ENCODE results near the gene MED12L.
A peak's percentile ranks its signal among the peaks of the same experiment; 100 is the strongest.
"Not testable (repeated sequence)": the region's sequence is repeated elsewhere in the genome, so short reads cannot be mapped to it uniquely, and the experiment has no call there.

Gene MED12L

DNA sequence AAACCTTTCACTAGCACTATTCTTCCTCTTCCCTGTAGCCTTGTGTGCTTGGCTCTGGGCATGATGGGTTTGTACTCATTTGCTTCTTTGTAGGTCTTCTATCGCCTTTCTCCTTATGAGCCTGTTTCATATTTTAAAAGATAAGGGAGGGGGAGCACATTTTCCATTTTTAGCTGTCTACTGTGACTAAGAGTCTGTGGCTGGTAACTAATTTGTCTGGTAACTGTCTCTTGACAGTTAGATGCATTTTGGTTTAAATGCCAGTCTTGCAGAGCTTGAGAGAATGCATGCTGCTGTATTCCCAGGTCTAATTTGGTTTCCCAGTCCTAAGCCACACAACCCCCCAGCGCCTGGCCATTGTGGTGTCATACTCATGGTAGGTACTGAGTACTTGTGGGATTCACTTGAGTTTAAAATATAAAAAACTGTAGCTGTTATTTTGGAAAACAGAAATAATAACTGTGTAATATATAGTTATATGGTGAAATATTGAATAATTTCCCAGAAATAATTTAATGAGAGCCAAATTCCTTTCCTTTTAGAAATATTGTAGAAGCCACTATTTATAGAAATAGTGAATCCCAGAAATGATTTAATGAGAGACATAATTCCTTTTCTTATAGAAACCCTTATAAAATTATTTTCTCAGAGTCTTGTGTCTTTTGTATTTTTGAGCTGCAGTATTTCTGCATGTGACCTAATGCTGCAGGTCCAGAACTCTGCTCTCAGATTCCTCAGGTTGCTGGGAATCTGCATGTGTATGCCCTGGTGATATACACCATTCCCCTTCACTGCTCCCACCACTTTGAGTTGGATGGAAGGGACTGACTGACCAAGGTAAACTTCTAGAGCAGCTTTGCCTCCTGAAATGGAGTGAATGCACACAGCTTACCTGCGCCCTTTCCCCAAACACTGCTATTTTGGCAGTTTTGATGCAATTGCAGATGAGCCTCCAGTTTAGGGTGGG, 131.5 kb downstream of the MED12L start:
- no peak for TF ChIP-seq JUND (IDR thresholded peaks at IDR 0.05; ENCODE audit: low read depth)
- DNase-seq (ENCODE audit: low read depth in 1 of 2, low spot score in 1 of 2): no peak
- in situ Hi-C loops (cut with HindIII; ENCODE audit: low pct_unique_long_range_greater_than_20kb, low sequenced_read_pairs): no loop called here

DNA sequence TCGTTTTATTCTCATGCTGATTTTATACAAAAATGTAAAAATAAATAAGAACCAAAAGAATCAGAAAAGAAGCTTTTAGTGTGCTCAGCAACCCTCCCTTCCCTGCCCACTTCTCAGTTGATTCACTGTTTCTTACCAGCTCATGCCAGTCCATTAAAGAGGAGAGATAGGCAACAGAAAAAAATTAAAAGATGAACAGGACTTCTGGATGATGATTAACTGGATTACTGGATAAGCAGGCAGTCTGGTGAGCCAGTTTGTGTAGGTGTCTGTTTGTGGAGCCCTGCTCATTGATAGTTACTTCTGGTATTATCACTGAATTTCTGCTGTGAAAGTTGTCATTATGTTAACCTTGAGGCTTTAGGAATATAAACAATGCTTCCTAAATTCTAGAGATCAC, 132.7 kb downstream of the MED12L start:
- TF ChIP-seq JUND (IDR thresholded peaks at IDR 0.05; ENCODE audit: low read depth): no peak
- in situ Hi-C loops (cut with HindIII; ENCODE audit: low pct_unique_long_range_greater_than_20kb, low sequenced_read_pairs): no loop called here
- DNase-seq (ENCODE audit: low read depth in 1 of 2, low spot score in 1 of 2): no peak

DNA sequence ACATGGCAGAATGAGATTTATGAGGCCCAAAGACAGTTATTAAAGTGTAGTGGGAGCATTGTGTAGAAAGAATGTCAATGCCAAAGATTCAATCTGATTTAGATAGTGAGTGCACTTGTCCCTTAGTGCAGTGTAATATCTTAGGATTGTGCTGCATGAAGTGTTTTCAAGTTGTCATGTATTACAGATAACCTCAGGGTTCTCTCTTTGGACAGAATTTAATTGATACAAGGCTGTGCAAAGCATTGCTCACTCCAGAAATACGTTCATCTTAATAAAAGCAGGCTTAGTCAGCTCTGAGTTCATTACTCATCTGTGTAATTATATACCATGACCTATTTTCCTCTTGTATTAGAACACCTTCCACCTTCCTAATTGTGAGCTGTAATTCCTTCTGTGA, 133.6 kb downstream of the MED12L start:
- TF ChIP-seq JUND (IDR thresholded peaks at IDR 0.05; ENCODE audit: low read depth): no peak
- in situ Hi-C loops (cut with HindIII; ENCODE audit: low pct_unique_long_range_greater_than_20kb, low sequenced_read_pairs): no loop called here
- DNase-seq (ENCODE audit: low read depth in 1 of 2, low spot score in 1 of 2): no peak

DNA sequence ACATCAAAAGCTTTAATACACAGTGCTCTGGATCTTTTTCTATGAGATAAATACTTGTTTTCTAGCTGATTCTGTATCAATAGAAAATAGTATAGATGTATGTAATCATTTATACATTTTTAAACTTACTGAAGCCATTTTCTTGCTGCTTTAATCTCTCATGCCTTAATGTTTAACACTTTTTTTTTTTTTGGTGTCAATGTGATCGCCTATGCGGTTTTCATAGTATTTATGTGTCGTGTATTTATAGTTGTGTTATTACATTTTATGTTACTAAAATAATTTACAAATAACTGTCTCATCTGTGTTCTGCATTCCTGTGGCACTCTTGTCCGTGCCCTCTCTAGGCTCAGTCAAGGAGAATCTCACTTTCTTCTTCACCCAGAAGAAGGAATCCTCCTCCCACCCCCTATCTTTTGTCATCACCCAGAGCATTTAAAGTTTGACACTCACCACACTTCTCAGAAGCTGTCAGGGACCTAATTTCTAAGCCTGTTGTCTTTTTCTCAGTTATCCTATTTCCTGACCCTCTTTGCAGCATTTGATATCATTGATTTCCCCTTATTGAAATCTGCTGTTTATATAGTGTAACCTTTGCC, 138.9 kb downstream of the MED12L start:
- in situ Hi-C loops (cut with HindIII; ENCODE audit: low pct_unique_long_range_greater_than_20kb, low sequenced_read_pairs): no loop called here
- TF ChIP-seq JUND (IDR thresholded peaks at IDR 0.05; ENCODE audit: low read depth): no peak
- no peak for DNase-seq (ENCODE audit: low read depth in 1 of 2, low spot score in 1 of 2)

DNA sequence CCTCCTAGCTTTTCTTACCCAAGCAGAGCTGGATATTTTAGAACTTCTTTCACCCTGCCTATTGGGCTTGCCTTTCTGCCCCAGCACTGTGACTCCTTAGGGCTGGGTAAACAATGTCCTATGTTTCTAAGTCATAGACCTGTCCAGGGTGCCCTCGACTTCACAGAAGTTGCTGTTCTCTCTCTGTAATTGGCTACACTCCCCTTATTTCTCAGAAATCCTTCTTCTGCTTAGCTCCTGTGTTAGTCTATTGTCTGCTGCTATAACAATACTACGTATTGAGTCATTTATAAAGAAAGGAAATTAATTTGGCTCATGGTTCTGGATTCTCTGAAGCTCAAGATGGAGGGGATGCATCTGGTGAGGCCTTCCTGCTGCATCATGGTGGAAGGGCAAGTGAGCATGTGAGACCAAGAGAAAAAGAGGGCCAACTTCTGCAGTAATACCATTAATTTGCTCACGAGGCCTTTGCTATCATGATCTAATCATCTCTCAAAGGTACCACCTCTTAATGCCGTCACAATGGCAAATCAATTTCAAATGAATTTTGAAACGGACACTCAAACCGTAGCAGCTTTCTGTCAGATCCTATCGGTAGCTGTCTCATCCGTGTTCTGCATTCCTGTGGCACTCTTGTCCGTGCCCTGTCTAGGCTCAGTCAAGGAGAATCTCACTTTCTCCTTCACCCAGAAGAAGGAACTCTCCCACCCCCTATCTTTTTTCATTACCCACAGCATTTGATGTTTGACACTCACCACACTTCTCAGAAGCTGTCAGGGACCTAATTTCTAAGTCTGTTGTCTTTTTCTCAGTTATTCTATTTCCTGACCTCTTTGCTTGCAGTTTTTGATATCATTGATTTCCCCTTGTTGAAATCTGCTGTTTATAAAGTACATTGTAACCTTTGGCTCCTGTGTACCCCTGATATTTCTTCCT, 139.8 kb downstream of the MED12L start:
- no peak for DNase-seq (ENCODE audit: low read depth in 1 of 2, low spot score in 1 of 2)
- TF ChIP-seq JUND (IDR thresholded peaks at IDR 0.05; ENCODE audit: low read depth): no peak
- in situ Hi-C loops (cut with HindIII; ENCODE audit: low pct_unique_long_range_greater_than_20kb, low sequenced_read_pairs): no loop called here

DNA sequence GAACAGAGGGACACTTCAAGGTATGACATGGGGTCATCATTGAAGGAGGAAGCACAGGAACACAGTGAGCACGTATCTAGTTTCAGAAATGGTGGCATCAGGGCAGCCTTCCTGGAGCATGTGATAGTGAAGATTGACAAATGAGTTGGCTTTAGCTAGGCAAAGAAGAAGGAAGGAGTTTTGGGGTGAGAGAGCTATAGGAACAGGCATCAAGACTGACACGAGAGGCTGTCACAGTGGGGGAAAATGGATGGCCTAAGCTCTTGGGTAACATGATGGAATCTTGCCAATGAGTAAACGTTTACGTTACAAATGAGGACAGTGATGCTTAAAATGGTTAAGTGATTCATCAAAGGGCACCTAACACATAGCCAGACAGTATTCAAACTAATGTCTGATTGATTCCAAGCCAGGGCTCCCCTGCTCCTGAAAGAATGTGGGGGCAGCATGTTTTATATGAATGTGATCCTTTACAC, 140.7 kb downstream of the MED12L start:
- in situ Hi-C loops (cut with HindIII; ENCODE audit: low pct_unique_long_range_greater_than_20kb, low sequenced_read_pairs): no loop called here
- peak in 1 of 2 experiments; percentile 54 for DNase-seq (ENCODE audit: low read depth in 1 of 2, low spot score in 1 of 2)
- no peak for TF ChIP-seq JUND (IDR thresholded peaks at IDR 0.05; ENCODE audit: low read depth)

DNA sequence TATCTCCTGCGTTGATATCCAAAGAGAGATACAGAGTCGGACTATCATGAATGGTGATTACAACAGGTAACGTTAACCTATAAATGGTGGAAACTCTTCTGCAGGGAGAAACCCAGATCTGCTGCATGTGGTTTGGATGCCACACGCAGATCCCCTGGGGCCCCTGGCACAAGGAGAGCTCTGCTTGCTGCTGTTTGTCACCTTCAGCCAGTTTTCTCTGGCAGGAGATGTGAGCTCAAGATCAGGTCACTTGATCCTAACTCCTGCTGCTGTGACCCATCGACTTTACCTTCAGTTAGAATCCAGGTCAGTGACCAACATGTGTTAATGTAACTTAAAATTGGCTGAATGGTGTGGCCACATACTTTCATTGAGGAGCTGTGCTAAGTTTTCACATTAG, 141.4 kb downstream of the MED12L start:
- no peak for TF ChIP-seq JUND (IDR thresholded peaks at IDR 0.05; ENCODE audit: low read depth)
- no peak for DNase-seq (ENCODE audit: low read depth in 1 of 2, low spot score in 1 of 2)
- in situ Hi-C loops (cut with HindIII; ENCODE audit: low pct_unique_long_range_greater_than_20kb, low sequenced_read_pairs): no loop called here

DNA sequence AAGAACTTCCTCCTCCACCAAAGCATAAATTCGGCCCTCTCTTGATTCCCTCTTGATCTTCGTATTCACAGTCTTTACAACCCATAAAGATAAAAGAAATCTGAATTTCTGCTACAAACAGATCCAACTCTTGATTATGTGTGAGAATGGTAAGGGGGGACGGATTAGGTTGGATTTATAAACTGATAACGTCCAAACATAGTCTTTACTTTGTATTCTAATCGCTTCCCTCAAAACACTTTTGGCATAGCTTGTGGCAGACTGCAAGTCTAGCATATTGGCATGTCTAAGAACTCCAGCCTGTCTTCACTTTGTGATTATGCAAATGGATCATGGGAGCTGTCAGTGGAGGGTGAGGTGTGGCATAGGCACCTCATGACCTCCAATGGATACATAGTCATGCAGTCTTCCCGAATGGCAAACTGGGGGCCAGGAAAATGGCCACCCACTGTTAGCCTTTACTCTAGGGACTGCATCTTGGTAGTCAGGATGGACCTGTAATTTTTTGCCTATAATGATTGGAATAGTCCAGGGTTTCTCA, 141.9 kb downstream of the MED12L start:
- in situ Hi-C loops (cut with HindIII; ENCODE audit: low pct_unique_long_range_greater_than_20kb, low sequenced_read_pairs): no loop called here
- DNase-seq (ENCODE audit: low read depth in 1 of 2, low spot score in 1 of 2): no peak
- TF ChIP-seq JUND (IDR thresholded peaks at IDR 0.05; ENCODE audit: low read depth): no peak

DNA sequence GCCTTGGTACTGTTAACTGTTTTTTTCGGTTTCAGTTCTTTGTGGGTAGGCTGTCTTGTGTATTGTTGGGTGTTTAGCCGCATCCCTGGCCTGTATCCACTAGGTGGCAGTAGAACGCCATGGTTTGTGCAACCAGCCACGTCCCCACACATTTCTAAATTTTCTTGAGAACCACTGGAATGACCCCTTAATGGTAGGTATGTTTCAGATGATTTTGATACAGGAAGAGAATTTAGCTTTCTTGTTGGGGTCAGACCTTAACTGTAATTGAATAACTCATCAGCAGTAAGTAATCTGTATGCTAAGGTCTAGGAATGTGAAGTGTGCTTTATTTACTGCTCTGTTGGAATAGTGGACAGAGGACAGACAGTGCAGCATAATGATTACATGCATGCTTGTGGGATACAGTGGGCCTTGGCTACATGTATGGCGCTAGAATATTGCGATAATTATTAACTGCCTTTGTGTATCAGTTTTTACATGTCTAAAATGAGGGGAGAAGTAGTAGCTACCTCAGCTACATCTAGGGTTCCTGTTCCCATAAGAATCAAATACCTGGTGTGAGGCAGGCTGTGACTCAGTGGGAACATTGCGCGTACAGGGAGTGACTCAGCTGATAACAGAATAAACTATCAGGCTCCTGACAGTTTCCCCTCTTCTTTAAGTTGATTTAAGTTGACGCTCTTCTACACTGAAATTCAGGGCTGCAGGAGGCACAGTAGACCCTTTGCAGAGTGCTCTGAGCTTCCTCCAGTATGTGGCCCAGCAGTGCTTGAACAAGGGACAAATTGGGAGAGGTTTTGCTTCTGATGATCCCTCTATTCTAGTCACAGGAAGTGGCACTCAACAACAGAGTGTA, 142.6 kb downstream of the MED12L start:
- DNase-seq (ENCODE audit: low read depth in 1 of 2, low spot score in 1 of 2): peak; percentile 64 to 79
- in situ Hi-C loops (cut with HindIII; ENCODE audit: low pct_unique_long_range_greater_than_20kb, low sequenced_read_pairs): no loop called here
- no peak for TF ChIP-seq JUND (IDR thresholded peaks at IDR 0.05; ENCODE audit: low read depth)

DNA sequence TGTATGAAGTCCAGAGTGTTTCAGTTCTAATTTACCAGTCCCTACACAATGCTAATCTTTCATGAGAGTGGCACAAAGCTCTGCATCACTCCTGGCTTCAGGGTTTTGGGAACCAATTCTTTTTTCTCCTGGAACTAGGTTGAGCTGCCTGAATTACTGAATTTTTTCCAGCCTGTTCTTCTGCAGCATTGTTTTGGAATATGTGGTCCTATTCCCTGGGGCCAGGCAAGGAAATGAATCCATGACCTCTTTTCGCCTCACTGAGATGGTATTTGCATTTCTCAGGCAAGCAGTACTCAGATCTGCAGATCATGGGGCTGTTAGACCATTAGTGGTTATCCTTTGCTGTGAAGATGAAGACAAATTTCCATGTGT, 143.2 kb downstream of the MED12L start:
- in situ Hi-C loops (cut with HindIII; ENCODE audit: low pct_unique_long_range_greater_than_20kb, low sequenced_read_pairs): no loop called here
- DNase-seq (ENCODE audit: low read depth in 1 of 2, low spot score in 1 of 2): no peak

DNA sequence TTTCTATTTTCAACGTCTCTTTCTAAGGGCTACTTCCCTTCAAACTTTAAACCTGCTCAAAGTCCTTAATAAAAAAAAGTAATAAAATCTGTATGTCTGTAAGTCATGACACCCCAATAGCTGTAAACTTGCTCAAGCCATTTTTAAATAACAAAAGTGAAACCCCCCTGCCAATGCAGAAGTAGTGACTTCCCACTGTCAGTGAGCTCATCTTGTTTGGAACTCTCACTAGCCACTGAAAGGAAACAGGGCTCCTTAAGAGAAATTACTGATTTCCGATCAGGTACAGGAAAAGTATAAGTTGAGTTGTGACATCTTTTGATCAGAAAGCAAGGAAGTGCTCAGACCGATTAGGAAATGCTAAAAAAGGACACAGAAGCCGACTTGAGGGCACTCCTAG, 145.2 kb downstream of the MED12L start:
- in situ Hi-C loops (cut with HindIII; ENCODE audit: low pct_unique_long_range_greater_than_20kb, low sequenced_read_pairs): no loop called here
- no peak for TF ChIP-seq JUND (IDR thresholded peaks at IDR 0.05; ENCODE audit: low read depth)
- no peak for DNase-seq (ENCODE audit: low read depth in 1 of 2, low spot score in 1 of 2)

More for the DNA sequence above, 143.2 kb downstream of the MED12L start:
- no peak for TF ChIP-seq JUND (IDR thresholded peaks at IDR 0.05; ENCODE audit: low read depth)

DNA sequence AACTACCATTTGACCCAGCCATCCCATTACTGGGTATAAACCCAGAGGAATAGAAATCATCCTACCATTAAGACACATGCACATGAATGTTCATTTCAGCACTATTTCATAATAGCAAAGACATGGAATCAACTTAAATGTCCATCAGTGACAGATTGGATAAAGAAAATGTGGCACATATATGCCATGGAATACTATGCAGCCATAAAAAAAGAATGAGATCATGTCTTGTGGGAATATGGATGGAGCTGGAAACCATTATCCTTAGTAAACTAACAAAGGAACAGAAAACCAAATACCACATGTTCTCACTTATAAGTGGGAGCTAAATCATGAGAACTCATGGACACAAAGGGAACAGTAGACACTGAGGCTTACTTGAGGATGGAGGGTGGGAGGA, 146.9 kb downstream of the MED12L start:
- in situ Hi-C loops (cut with HindIII; ENCODE audit: low pct_unique_long_range_greater_than_20kb, low sequenced_read_pairs); DNase-seq (ENCODE audit: low read depth in 1 of 2, low spot score in 1 of 2): not testable (repeated sequence)
